Fibroblast of the conjunctiva (primary cell): ENCODE results near the gene MSRB1.
A peak's percentile ranks its signal among the peaks of the same experiment; 100 is the strongest.
"Not testable (repeated sequence)": the region's sequence is repeated elsewhere in the genome, so short reads cannot be mapped to it uniquely, and the experiment has no call there.

ENCODE experiments used
- DNase-seq: peaks from one replicate; pipeline ENCODE4 v3.0.0-alpha.2; 2010; ENCODE audit warnings: low read depth

The MSRB1 gene

DNA sequence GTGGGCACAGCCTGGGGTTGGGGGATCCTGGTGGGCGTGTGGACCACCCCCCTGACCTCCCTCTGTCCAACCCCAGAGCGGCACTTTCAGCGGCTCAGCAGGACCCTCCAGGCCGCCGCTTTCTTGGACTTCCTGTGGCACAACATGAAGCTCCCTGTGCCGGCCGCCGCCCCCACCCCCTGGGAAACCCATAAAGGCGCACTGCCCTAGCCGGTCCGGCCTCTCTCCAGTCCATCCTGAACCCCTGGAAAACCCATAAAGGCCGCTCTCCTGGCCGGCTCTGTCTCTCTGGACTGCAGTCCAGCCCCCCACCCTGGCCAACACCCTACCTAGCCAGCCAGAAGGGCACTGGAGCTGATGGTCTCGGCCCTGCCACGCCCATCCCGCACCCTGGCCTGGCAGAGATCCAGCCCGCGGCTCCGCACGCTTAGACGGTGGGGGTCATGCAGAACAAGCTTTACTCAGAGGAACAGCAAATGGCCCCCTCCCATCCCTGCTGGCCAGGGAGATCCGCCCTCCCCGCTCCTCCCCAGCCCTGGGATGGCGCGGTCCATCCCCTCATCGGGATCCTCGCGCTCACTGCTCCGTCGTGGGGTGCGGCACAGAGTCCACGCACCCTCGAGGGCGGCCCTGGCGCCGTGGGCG, 35.6 kb upstream of the MSRB1 start:
- no peak for DNase-seq

- DNase-seq: no peak
Observed at GRCh38 chr16:1977875-1978268, 34.9 kb upstream of the MSRB1 start.

- DNase-seq: no peak
Observed at GRCh38 chr16:1976951-1977874, 34.2 kb upstream of the MSRB1 start.

DNA sequence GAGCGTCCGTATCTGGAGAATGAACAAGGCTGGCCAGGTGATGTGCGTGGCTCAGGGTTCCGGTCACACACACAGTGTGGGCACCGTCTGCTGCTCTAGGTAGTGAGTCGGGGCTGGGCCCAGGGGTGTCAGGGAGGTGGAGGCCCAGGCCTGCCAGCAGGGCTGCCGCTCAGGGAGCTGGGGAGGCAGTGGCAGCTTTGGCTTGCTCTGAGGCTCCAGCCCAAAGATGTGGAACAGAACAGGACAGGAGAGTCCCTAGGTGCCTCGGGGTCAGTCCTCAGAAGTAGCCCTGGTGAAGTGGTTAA, 33.2 kb upstream of the MSRB1 start:
- no peak for DNase-seq

DNA sequence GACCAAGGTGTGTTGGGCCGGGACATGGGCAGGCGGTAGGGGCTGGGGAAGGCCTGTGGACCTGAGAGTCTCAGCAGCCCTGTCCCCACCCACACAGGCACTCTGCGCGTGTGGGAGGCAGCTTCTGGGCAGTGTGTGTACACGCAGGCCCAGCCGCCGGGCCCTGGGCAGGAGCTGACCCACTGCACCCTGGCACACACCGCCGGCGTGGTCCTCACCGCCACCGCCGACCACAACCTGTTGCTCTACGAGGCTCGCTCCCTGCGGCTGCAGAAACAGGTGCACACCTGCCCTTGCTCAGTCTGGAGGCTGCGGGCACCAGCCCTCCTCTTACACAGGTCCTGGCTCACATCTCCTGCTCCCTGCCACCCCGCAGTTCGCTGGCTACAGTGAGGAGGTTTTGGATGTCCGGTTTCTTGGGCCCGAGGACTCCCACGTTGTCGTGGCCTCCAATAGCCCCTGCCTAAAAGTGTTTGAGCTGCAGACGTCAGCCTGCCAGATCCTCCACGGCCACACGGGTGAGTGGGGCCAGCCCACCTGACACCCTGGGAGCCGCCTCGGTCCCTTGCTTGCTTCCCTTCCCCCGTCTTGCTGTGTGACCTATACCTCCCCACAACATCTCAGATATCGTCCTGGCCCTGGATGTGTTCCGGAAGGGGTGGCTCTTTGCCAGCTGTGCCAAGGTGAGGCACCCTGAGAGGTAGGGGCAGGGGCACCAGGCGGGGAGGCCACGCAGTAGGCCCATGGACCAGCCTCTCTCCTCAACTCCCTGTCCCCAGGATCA, 32.6 kb upstream of the MSRB1 start:
- no peak for DNase-seq

DNA sequence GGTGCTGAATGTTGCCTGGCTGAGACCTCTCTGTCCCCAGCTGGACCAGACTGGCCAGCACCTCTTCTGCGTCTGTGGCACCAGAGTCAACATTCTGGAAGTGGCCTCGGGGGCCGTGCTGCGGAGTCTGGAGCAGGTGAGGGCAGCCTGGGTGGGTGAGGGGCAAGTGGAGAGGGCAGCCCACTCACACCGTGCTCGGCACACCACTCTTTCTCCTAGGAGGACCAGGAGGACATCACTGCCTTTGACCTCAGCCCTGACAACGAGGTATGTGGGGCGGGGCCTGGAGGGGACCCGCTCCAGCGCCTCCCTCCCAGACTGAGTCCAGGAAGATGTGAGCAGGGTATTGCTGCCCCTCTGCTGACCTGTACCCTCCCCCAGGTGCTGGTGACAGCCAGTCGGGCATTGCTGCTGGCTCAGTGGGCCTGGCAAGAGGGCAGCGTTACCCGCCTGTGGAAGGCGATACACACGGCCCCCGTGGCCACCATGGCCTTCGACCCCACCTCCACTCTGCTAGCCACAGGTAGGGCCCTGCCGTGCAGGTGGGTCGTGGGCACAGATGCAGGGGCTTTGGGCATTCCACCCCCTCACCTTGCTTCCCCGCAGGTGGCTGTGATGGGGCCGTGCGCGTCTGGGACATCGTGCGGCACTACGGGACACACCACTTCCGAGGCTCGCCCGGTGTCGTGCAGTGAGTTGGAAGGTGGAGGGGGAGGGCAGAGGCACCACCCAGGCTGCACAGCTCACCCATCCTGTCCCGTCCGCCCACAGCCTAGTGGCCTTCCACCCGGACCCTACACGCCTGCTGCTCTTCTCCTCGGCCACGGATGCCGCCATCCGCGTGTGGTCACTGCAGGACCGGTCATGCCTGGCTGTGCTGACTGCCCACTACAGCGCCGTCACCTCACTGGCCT, 31.4 kb upstream of the MSRB1 start:
- no peak for DNase-seq

DNA sequence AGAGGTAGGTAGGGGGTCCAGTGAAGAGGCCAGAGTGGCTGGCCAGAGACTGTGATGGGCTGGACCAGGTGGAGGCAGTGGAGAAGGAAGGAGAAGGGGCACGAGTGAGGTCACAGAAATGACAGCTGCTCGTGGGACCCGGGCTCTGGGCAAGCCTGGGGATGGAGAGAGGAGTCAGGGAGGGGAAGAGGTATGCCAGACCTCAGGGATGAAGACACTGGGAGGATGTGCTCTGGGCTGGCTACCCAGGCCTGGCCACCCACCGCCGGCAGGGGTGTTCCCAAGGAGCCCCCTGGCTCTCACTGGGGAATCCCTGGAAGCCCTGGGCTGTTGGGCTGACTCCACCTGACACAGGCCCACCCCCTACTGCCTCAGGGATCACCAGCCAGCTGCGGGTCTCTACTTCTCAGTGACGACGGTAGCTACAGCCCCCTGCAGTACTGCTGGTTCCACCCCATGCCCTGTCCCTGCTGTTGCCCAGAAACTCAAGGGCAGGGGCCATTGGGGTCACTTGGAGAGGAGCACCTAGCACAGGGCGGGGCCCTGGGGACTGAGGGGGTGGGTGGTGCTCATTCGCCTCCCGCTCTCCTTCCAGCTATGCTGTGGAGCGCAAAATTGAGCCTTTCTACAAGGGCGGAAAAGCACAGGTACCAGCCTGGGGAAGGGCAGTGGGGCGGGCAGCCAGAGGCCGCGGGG, 30.6 kb upstream of the MSRB1 start:
- DNase-seq: no peak

DNA sequence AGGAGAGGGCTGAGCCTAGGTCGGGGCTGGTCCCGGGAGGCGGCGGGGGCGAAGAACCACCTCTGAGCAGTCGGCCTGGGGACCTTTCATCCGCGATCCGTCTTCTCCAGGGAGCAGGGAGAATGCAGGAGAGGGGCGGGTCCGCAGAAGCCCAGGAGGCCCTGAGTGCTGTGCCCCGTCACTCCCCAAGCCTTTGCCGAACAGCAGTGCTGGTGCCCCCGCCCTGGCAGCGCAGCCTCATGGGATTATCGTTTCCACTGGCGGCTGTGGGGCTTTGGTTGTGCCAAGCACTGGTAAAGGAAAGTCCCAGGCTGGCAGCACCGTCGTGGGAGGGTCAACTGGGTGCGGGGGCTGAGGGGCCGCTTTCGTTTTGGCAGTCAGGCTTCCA, 29.5 kb upstream of the MSRB1 start:
- DNase-seq: no peak

- peak; percentile 79 for DNase-seq
Observed at GRCh38 chr16:1971796-1972489, 28.9 kb upstream of the MSRB1 start, which contains the start of gene TBL3. Gene TBL3, plus strand, starts transcription at chr16:1972053. Its CDS starts 112 bp downstream, at chr16:1972165.

GRCh38 chr16:1968146-1968953, 25.4 kb upstream of the MSRB1 start:
- no peak for DNase-seq

DNA sequence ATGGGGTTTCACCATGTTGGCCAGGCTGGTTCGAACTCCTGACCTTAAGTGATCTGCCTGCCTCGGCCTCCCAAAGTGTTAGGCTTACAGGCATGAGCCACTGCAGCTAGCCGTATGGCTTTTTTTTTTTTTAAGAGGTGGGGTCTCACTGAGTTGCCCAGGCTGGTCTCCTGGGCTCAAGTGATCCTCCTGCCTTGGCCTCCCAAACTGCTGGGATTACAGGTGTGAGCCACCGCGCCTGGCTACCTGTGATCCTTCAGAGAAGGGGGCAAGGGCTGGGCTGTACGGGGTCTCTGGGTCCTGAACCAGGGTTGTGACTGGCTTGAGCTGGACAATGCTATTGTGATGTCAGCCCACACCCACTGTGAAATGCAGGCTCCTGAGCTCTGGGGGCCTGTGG, 23.5 kb upstream of the MSRB1 start, which contains the start of gene RNF151:
TSS of gene RNF151 (plus strand) at position 397 of the 400 bp plus-strand sequence. CDS start 26 bp downstream, outside the sequence.
- DNase-seq: no peak

DNA sequence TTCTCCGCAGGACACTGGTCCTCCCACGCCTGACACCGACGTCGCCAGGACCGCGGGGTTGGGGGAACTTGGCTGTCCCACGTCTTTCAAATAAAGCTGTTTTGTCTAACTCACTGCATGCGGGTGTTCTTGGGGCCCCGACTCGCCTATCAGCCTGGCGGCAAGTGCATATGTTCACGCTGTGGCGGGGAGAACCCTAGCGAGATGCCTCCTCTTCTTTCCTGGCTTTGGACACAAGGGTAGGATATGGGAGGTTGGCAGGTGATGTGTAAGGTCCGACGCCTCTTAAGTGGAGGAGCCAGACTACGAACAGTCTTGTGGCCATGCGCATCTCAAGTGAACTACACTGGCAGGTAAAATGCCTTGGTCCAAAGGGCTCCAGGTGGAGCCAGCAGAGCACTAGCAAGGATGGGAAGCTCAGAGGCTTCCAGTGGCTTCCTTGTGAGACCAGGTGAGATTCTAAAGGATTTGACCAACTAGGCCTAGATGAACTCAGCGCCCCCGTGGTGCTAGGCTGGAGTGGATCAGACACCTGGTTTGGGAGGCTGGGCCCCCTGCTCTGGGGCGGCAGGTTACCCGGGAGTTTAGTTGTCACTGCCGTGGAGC, 22.5 kb upstream of the MSRB1 start:
- no peak for DNase-seq

DNA sequence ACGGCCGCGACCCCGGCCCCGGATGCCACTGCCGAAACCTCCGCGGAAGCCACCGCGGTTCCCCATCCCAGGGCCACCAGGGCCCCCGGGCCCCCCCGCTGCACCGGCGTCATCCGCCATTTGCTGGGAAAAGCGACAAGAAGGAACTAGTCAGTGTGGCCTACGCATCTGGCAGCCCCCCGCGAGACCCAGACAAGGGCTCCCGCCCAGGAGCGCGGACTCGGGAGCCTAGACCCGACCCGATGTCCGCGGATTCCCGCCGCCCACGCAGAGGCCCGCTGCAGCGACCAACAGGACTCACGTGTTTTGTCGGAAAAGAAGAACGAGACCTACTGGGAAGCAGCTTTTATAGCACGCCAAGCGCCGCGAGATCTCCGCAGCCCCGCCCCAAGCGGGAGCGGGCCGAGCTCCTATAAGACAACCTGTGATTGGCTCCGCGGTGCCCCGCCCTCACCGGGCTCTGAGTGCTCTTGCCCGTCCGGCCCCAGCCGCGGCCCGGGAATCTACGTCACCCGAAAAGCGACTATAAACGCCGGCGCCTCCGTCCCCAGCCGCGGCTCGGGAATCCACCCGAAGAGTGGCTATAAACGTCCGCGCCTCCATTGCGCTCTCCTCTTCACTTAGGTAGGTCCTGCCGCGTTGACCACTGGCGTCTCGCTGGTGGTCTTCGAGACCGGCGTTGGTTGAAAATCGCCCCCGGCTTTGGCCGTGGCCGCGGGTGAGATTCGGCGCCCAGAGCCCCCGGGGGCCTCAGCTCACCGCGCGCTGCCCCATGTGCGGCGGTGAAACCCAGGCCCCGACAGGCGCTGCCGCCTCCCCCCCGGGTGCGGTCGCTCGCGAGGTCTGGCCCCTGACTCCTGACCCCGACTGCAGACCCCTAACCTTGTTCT, 21.8 kb upstream of the MSRB1 start, which contains the start of gene RPS2:
TSS of gene RPS2 (minus strand) at position 321 of the 890 bp plus-strand sequence. CDS start at position 120, 201 bp downstream.
- peak; percentile 99 for DNase-seq

GRCh38 chr16:1963806-1964505, 21.0 kb upstream of the MSRB1 start:
- DNase-seq: no peak

DNA sequence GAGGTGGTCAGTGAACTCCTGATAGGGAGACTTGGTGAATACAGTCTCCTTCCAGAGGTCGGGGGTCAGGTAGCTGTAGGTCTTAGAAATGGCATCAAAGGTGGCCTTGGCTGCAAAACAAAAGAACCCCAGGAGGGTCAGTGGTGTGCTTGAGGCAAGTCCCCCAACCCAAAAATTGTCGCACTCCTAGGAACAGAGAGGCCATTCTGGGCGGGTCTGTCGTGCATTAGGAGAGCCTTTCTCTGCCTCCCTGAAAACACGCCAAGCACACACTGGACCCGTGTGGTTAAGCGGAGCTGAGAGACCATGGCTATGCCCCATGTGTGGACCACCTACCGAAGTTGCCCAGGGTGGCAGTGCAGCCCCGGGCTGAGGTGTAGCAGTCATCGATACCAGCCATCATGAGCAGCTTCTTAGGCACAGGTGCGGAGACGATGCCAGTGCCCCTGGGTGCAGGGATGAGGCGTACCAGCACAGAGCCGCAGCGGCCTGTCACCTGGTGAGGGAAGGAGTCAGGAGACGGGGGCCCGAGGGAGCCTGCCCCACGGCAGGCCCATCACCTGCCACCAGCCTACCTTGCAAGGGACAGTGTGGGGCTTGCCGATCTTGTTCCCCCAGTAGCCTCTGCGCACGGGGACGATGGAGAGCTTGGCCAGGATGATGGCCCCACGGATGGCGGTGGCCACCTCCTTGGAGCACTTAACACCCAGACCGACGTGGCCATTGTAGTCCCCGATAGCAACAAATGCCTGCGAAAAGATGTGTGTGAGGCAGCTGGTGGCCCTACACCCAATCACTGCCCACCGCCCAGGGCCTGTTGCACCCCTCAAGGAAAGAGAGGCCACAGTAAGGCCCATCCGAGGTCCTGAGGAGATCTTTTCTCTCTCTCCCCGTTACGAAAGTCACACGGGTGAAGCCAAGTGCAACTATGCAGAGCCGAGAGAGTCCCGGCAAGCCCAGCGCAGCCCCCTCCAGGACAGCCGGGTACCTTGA, 19.5 kb upstream of the MSRB1 start:
- not testable (repeated sequence) for DNase-seq

DNA sequence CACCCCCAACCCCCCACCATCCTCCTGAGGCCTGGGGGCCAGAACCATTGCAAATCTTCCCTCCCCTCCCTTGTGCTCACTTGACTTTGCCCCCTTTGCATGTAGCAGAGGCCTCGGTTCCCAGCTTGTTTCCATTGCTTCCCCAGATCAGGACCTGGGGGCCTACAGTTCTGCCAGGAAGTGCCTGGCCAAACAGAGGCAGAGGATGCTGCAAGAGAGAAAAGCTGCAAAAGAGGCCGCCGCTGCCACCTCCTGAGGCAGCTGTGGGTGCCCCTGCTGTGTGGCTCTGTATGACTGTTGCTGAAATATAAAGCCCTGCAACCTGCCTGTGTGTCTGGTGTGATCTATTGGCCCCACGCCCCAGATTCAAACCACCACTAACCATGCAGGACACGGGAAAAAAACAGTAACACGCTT, 18.7 kb upstream of the MSRB1 start:
- no peak for DNase-seq
